ENCODE results near the gene ISM1.

Gene ISM1

GRCh38 chr20:13187899-13188298, 33.2 kb upstream of the ISM1 start:
- H3K4me3 ChIP-seq (ENCODE audit: low read depth, low read length) = no peak overlapping the region
- no peak for TF ChIP-seq CTCF (IDR thresholded peaks at IDR 0.05; ENCODE audit: low read depth, low read length, missing control alignments)
- DNase-seq (ENCODE audit: low read depth) = no peak

DNA sequence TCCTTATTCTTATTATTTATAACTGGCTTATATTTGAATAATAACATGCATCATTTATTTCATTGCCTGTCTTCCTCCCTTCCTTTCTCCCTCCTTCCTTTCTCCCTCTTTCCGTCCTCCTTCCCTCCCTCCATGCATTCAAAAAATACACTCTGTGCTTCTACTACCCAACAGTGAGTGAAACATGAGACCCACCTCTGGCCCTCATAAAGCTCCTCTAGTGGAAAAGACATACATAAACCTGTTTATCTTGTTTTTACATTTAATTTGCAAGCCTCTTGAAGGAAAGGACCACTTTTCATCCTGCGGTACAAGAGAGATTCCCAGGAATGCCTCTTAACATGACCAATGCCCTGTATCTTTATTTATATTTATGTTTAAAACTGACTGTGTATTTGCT, 21.8 kb upstream of the ISM1 start:
- DNase-seq (ENCODE audit: low read depth) = no peak
- no peak for TF ChIP-seq CTCF (IDR thresholded peaks at IDR 0.05; ENCODE audit: low read depth, low read length, missing control alignments)
- no peak overlapping the region for H3K4me3 ChIP-seq (ENCODE audit: low read depth, low read length)

DNA sequence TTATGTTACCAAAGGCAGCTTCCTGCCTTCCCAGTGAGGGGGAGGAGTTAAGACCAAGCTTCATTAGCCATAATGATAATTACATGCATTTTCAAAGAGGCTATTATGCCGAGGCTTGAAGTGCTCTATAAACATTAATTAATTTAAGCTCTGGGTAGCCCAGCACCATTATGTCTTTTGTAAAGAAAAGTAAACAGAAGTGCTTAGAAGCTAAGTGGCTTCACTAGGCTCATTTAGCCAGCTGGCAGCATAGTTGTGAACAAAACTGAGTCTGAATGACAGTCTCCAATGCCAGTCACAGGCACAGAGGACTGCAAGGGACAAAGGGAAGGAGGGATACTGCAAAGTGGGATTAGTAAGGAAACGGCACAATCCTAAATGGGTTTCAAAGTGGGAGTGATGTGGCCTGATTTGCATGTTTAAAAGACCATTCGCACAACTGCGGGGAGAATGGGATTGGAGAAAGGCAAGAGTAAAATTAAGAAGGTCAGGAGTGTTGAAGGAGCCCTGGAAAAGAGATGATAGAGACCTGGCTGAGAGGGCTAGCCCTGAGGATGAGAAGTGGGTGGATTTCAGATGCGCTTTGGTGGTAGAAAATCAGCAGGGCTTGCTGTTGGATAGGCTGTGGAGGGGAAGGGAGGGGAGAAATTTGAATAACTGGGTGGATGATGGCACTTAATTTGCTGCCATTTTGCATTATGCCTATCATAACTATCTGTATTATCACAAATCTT, 20.1 kb upstream of the ISM1 start:
- no peak overlapping the region for H3K4me3 ChIP-seq (ENCODE audit: low read depth, low read length)
- no peak for DNase-seq (ENCODE audit: low read depth)
- no peak for TF ChIP-seq CTCF (IDR thresholded peaks at IDR 0.05; ENCODE audit: low read depth, low read length, missing control alignments)

GRCh38 chr20:13202565-13202964, 18.5 kb upstream of the ISM1 start:
- TF ChIP-seq CTCF (IDR thresholded peaks at IDR 0.05; ENCODE audit: low read depth, low read length, missing control alignments) = no peak
- no peak for DNase-seq (ENCODE audit: low read depth)
- no peak overlapping the region for H3K4me3 ChIP-seq (ENCODE audit: low read depth, low read length)

GRCh38 chr20:13205425-13205824, 15.6 kb upstream of the ISM1 start:
- no peak overlapping the region for H3K4me3 ChIP-seq (ENCODE audit: low read depth, low read length)
- no peak for TF ChIP-seq CTCF (IDR thresholded peaks at IDR 0.05; ENCODE audit: low read depth, low read length, missing control alignments)
- no peak for DNase-seq (ENCODE audit: low read depth)

- TF ChIP-seq CTCF (IDR thresholded peaks at IDR 0.05; ENCODE audit: low read depth, low read length, missing control alignments) = no peak
- no peak overlapping the region for H3K4me3 ChIP-seq (ENCODE audit: low read depth, low read length)
- no peak for DNase-seq (ENCODE audit: low read depth)
Observed at GRCh38 chr20:13205848-13206434, 15.1 kb upstream of the ISM1 start.

- DNase-seq (ENCODE audit: low read depth) = no peak
- TF ChIP-seq CTCF (IDR thresholded peaks at IDR 0.05; ENCODE audit: low read depth, low read length, missing control alignments) = no peak
- no peak overlapping the region for H3K4me3 ChIP-seq (ENCODE audit: low read depth, low read length)
Observed at GRCh38 chr20:13207016-13207415, 14.1 kb upstream of the ISM1 start.

All from GM12864 (cell line).